NB4 (cell line): ENCODE results near the gene CDH23.

Source experiments
- CTCF ChIP-seq: IDR thresholded peaks from one replicate; pipeline ENCODE4 v1.5.1; 2012; ENCODE audit warnings: low read depth, low read length
- MYC ChIP-seq: IDR thresholded peaks from 2 replicates; pipeline ENCODE4 v1.6.1; 2011; ENCODE audit warnings: low read depth, low read length

GRCh38 chr10:71550628-71551027 is 153.9 kb downstream of the CDH23 start:
- TF ChIP-seq CTCF (no peak), MYC (no peak)
